Kidney capillary endothelial cell (primary cell): ENCODE measurements around the gene PLEKHA6.

Experiments
- DNase-seq: peaks from one replicate; pipeline ENCODE4 v3.0.0-alpha.2; 2018; ENCODE audit warnings: low spot score

Gene PLEKHA6

DNA sequence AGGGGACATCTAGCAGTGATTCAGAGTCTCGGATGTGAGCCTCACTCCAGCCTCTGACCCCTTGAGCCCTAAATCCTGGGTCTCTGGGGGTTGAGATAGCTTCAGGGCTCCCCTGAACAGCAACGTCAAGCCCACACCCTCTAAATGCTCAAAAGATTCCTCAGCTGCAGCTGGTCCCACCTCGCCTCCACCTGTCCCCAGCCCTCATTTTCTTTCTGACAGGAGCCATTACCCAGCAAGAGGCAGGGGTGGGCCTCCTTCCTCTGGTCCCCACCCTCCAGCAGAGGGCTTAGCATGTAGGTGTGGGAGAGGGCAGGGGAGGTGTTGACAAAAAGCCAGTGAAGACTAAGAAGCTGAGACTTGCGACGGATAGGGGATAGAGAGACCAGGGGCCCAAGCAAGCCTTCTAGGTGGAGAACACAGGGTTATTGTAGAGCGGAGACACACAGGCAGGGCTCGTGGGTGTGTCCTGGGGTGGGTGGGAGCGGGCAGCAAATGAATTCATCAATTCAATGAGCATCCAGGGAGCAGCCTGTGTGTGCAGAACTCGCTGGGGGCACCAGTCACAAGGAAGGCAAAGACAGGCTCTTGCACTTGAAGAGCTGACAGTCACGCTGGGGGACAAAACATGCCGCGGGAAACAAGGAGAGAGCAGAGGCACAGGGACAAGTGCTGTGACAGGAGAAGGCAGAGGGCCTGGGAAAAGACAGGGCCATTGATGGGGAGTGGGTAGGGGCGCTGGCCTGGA, 97.0 kb downstream of the PLEKHA6 start:
- DNase-seq: no peak

- DNase-seq: no peak
Measured at GRCh38 chr1:204261746-204262505, 97.8 kb downstream of the PLEKHA6 start.

DNA sequence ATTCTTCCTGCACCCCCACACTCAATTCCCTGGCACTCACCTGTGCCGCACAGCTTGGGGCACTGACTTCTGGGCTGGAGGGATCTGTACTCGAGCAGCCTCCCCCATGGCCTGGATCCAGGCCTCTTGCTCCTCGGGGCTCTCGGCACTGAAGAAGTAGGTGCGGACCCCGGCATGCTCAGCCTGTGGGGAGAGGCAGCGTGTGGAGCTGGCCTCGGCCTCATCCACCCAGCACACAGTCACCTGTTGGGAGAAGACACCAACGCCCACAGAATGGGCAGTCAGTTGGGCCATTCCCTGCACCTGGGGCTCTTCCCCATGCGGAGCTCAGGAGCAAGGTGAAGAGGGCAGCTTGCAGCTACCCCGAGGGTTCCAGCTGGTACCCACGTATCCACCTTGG, 98.5 kb downstream of the PLEKHA6 start:
- no peak for DNase-seq

DNA sequence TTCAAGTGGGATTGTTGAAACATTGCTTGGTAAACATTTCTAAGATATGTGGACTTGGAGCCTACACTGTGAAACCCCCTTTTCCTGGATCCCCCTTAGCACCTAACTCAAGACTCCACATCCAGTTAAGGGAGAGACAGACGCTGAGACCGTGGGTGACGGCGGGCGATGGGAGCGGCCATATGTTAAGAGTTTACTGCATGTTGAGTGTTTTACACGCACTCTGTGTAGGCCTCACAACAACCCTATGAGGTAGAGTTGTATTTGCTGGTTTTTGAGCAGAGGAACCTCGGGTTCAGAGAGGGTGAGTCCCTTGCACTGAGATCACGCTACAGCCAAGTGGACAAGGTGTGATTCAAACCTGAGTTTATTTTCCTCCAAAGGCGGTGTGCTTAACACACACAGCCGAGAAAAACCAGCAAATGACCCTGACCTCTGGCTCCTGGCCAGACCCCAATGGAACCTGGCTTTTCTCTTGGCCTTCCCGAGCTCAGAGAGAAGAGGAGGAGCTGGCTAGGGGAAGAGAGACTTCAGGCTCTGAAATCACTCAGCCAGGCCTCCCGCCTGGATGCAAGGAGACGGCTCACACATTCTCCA, 99.0 kb downstream of the PLEKHA6 start:
- no peak for DNase-seq

DNA sequence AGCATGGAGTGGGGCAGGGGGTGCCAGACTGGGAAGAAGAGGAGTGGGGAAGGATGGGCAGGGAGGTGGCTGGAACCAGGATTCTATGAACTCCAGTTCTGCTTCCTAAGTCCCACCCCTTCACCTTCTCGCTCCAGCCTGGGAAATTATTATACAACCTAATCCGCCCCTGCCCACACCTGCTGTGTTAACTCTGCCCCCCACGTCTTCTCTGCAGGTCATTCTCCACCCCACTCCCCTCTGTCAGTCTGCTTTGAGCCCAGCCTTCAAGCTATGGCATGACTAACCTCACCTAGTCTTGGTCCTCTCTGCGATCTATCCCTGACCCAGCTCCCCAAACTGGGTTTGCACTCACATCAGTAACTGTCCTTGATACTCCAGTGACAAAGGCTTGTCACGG, 99.9 kb downstream of the PLEKHA6 start:
- DNase-seq: no peak

- DNase-seq: no peak
Measured at GRCh38 chr1:204259196-204259595, 100.5 kb downstream of the PLEKHA6 start.

- peak; percentile 61 for DNase-seq
Measured at GRCh38 chr1:204258213-204259115, 101.3 kb downstream of the PLEKHA6 start.

- DNase-seq: no peak
Measured at GRCh38 chr1:204257446-204257845, 102.3 kb downstream of the PLEKHA6 start.

DNA sequence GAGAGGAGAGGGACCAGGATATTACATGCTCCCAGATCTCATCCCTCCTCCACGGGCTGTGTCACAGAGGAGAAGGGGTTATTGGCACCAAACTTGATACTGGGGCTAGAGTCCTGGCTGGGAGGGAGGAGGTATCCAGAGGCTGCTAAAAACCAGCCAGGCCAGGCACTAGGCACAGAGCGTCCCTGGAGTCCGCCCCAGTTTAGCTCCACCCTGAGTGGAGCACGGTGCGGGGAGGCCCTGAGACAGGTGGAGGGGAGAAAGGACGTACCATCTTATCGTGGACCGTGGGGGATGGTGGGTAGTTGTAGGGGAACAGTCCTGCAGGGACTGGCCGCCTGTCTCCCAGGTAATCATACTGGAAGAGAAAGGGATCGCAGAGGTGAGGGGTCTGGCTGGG, 103.2 kb downstream of the PLEKHA6 start:
- no peak for DNase-seq

GRCh38 chr1:204255966-204256365, 103.8 kb downstream of the PLEKHA6 start:
- peak; percentile 24 for DNase-seq

DNA sequence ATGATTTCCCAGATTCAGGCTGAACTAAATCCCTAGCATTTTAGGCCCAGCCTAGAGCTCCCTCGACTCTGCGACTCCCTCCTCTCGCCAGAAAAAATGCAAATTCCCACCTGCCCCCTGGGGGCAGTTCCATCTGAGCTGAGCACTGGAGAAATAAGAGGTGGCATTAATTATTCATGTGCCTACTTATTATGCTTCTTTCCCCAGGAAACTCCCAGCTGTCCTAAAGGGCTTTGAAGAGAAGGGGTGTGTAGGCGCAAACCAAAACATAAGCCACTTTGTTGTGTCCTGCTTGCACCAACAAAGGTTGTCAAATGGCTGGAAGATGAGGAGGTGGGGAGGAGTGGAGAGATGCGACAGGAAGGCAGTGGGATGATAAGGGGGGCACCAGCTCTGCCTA, 104.5 kb downstream of the PLEKHA6 start:
- no peak for DNase-seq

DNA sequence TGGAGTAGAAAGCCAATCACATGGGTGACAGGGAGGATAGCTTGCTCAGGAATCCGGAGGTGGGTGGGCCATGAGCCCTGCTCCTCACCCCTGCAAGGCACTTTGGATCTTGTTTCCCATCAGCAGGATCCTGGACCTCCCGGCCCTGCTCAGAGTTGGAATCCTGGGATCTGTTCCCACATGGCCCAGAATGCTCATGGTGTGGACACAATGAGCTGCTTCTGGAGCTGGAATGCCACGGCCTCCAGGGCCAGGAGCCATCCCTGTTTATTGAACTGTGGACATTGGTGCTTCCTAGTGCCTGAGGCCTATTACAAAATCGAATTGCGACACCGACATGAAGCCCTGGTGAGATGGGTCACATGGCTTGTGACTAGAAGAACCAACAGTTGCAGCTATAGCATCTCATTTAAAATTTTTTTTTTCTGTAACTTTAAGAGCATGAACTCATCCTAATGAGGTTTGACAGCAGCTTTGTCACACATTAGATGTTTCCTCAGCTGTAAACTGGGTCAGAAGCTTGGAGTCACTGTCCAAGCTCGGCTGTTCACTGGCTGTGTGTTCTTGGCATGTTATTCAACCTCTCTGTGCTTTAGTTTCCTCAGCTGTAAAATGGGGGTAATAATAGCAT, 105.6 kb downstream of the PLEKHA6 start:
- no peak for DNase-seq

GRCh38 chr1:204251926-204252689, 107.6 kb downstream of the PLEKHA6 start:
- DNase-seq: no peak

DNA sequence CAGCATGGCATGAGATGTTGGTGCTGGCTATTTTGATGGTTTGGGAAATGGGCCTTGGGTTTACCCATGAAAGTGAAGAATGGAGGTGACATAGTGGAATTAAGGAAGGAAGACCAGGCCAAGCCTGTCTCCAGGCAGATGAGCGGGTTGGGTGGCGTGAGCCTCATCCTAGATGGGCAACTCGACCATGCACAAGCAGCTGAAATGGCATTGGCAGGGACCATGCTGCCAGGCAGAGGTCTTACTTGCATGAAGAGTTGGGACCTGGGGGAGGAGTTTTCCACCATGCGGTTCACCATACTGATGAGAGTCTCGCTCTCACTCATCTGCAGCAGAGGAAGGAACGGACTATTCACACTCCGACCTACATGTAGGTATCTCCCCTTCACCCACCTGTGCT, 108.4 kb downstream of the PLEKHA6 start:
- no peak for DNase-seq

DNA sequence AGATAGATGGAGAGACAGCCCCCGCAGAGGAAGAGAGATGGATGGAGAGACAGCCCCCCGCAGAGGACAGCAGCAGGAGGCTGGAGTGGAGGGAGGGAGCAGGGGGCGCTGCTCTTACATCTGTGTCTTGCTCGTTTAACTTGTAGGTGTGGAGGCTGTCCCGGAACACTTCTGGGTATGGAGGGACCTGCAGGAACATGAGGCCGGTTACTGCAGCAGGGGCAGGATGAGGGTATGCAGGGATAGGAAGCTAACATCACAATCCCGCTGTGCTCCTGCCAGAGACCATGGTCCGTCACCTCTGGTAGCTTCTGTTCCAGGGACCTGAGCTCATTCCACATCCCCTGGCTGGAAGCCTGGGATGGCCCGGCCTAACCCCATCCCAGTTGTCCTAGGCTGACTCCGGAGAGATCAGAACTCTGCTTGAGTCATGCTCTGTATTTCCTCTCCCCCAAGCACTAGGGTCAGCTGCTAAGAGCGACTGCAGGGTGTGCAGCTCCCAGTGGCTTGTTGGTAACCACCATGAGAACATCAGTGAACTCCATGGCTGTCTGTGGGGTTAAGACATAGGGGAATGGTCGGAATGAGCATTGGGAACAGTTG, 109.2 kb downstream of the PLEKHA6 start:
- DNase-seq: no peak

GRCh38 chr1:204249736-204250427, 109.8 kb downstream of the PLEKHA6 start:
- DNase-seq: no peak

- no peak for DNase-seq
Measured at GRCh38 chr1:204248954-204249353, 110.8 kb downstream of the PLEKHA6 start.

DNA sequence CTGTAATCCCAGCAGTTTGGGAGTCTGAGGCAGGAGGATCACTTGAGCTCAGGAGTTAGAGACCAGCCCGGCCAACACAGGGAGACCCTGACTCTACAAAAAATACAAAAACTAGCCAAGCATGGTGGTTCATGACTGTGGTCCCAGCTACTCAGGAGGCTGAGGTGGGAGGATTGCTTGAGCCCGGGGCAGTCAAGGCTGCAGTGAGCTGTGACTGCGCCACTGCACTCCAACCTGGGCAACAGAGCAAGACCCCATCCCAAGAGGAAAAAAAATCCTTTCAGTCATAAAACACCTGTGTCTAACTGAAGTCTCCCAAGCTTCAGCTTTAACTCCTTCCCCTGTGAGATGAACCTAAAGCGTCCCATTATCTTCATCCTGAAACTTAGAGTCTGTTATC, 112.9 kb downstream of the PLEKHA6 start:
- no peak for DNase-seq

- no peak for DNase-seq
Measured at GRCh38 chr1:204242920-204243319, 116.8 kb downstream of the PLEKHA6 start.

- DNase-seq: no peak
Measured at GRCh38 chr1:204241914-204242313, 117.8 kb downstream of the PLEKHA6 start.
